Esophagus squamous epithelium (tissue), 4 donors: ENCODE data around the gene UMAD1.

ENCODE experiments used
- POLR2A ChIP-seq, 4 donors: fragments of 450-650 bp; IDR thresholded peaks; one replicate each; pipeline ENCODE4 v1.6.1; 2017; ENCODE audit warnings: antibody characterized with exemption in 4 of 4, mild to moderate bottlenecking in 4 of 4, moderate library complexity in 3 of 4
- TF ChIP-seq, protein P1 (sequence below), 6 experiments: fragments of 450-650 bp in 4 of 6; fragments of 200-600 bp in 2 of 6; sonication (generic) in 2 of 6; IDR thresholded peaks; one replicate each; pipeline ENCODE4 v1.5.1; 2016 to 2019; ENCODE audit warnings: antibody characterized with exemption in 6 of 6, mild to moderate bottlenecking in 4 of 6, moderate library complexity in 4 of 6

DNA sequence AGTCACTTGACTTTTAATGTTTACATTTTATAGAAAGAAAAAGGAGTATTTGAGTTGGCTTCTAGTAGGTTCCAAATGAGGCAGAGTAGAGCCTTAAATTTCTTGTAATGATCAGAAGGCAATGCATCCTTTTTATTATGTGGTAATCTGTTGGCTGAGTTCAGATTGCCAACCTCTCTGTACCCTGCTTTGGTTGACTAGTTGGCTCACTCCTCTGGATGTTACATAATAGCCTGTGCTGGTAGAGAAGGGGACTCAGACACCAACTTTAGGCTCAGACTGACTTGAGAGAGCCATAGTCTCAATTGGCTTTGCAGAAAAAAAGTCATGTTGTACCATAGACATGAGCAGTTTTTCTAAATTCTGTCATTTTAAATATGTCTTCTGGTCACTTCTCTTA, 281.3 kb downstream of the UMAD1 start:
- TF ChIP-seq, protein P1, sequence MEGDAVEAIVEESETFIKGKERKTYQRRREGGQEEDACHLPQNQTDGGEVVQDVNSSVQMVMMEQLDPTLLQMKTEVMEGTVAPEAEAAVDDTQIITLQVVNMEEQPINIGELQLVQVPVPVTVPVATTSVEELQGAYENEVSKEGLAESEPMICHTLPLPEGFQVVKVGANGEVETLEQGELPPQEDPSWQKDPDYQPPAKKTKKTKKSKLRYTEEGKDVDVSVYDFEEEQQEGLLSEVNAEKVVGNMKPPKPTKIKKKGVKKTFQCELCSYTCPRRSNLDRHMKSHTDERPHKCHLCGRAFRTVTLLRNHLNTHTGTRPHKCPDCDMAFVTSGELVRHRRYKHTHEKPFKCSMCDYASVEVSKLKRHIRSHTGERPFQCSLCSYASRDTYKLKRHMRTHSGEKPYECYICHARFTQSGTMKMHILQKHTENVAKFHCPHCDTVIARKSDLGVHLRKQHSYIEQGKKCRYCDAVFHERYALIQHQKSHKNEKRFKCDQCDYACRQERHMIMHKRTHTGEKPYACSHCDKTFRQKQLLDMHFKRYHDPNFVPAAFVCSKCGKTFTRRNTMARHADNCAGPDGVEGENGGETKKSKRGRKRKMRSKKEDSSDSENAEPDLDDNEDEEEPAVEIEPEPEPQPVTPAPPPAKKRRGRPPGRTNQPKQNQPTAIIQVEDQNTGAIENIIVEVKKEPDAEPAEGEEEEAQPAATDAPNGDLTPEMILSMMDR (IDR thresholded peaks at IDR 0.05), result no peak
- TF ChIP-seq POLR2A (IDR thresholded peaks at IDR 0.05), result no peak
